Mesenchymal stem cell (in vitro differentiated cells and primary cell): ENCODE results near the gene DPP9.

Source experiments
- DNase-seq: peaks from one replicate; pipeline ENCODE4 v3.0.0-alpha.2; 2013
- H2AFZ ChIP-seq: one replicate; pipeline ENCODE4 v1.6.1; 2013; ENCODE audit warnings: low read depth, mild to moderate bottlenecking, control low read depth, inconsistent platforms, low read length, moderate library complexity
- H2AK5ac ChIP-seq: 2 replicates; pipeline ENCODE4 v1.6.1; 2013; ENCODE audit warnings: low read length, moderate library complexity, mild to moderate bottlenecking, inconsistent platforms; ENCODE audit not compliant: severe bottlenecking
- H2BK120ac ChIP-seq: one replicate; pipeline ENCODE4 v1.6.1; 2013; ENCODE audit warnings: low read depth, mild to moderate bottlenecking, inconsistent platforms, low read length, moderate library complexity
- H2BK12ac ChIP-seq, 2 experiments: one replicate each; pipeline ENCODE4 v1.6.1; 2013; ENCODE audit warnings: inconsistent platforms in 2 of 2, low read length in 2 of 2, mild to moderate bottlenecking in 2 of 2, moderate library complexity in 2 of 2, control low read depth in 1 of 2
- H2BK15ac ChIP-seq: one replicate; pipeline ENCODE4 v1.6.1; 2013; ENCODE audit warnings: mild to moderate bottlenecking, low read depth, inconsistent platforms; ENCODE audit not compliant: poor library complexity, severe bottlenecking
- H2BK5ac ChIP-seq: 2 replicates; pipeline ENCODE4 v1.6.1; 2013; ENCODE audit warnings: low read depth, mild to moderate bottlenecking, low read length, control low read depth, inconsistent platforms; ENCODE audit not compliant: poor library complexity, severe bottlenecking
- H3K14ac ChIP-seq, 2 experiments: one replicate each; pipeline ENCODE4 v1.6.1; 2013; ENCODE audit warnings: inconsistent platforms in 2 of 2, low read length in 2 of 2, control low read depth in 1 of 2, mild to moderate bottlenecking in 1 of 2, moderate library complexity in 1 of 2
- H3K18ac ChIP-seq, 2 experiments: one replicate each; pipeline ENCODE4 v1.6.1; 2013; ENCODE audit warnings: inconsistent platforms in 2 of 2, low read length in 2 of 2, control low read depth in 1 of 2, low read depth in 1 of 2, mild to moderate bottlenecking in 1 of 2
- H3K23ac ChIP-seq, 2 experiments: one replicate each; pipeline ENCODE4 v1.6.1; 2013; ENCODE audit warnings: inconsistent platforms in 2 of 2, low read length in 2 of 2, mild to moderate bottlenecking in 2 of 2, moderate library complexity in 2 of 2, control low read depth in 1 of 2
- H3K27ac ChIP-seq: 2 replicates; pipeline ENCODE4 v1.5.1; 2013; ENCODE audit warnings: mild to moderate bottlenecking, moderate library complexity, low read length, control low read depth, inconsistent platforms; ENCODE audit not compliant: poor library complexity, severe bottlenecking
- H3K27me3 ChIP-seq, 2 experiments: 2 replicates each; pipeline versions ENCODE4 v1.6.1 to v1.7.0; 2013; ENCODE audit warnings: low read length in 2 of 2, mild to moderate bottlenecking in 2 of 2, moderate library complexity in 2 of 2, control low read depth in 1 of 2, inconsistent platforms in 1 of 2; ENCODE audit not compliant: control insufficient read depth in 1 of 2, insufficient read depth in 1 of 2
- H3K36me3 ChIP-seq, 2 experiments: 2 replicates each; pipeline versions ENCODE4 v1.6.1 to v1.7.0; 2013; ENCODE audit warnings: low read length in 2 of 2, control low read depth in 1 of 2, inconsistent platforms in 1 of 2, low read depth in 1 of 2, mild to moderate bottlenecking in 1 of 2; ENCODE audit not compliant: insufficient read depth in 2 of 2, control insufficient read depth in 1 of 2
- H3K4ac ChIP-seq, 2 experiments: one replicate each; pipeline ENCODE4 v1.6.1; 2013; ENCODE audit warnings: inconsistent platforms in 2 of 2, low read length in 2 of 2, mild to moderate bottlenecking in 2 of 2, moderate library complexity in 2 of 2, control low read depth in 1 of 2, low read depth in 1 of 2
- H3K4me1 ChIP-seq: 2 replicates; pipeline ENCODE4 v1.6.1; 2013; ENCODE audit warnings: low read depth, low read length, control low read depth; ENCODE audit not compliant: control insufficient read depth, insufficient read depth
- H3K4me2 ChIP-seq: 2 replicates; pipeline ENCODE4 v1.6.1; 2013; ENCODE audit warnings: low read length, mild to moderate bottlenecking, inconsistent platforms; ENCODE audit not compliant: poor library complexity, severe bottlenecking
- H3K4me3 ChIP-seq, 2 experiments: 2 replicates each; pipeline versions ENCODE4 v1.5.1 to v1.7.0; 2013; ENCODE audit warnings: low read length in 2 of 2, mild to moderate bottlenecking in 2 of 2, control low read depth in 1 of 2, low read depth in 1 of 2; ENCODE audit not compliant: insufficient read depth in 1 of 2
- H3K79me1 ChIP-seq: replicated peaks from 2 replicates; pipeline ENCODE4 v1.6.1; 2013; ENCODE audit warnings: mild to moderate bottlenecking, control low read depth, low read length, inconsistent platforms; ENCODE audit not compliant: poor library complexity, severe bottlenecking
- H3K9ac ChIP-seq: 2 replicates; pipeline ENCODE4 v1.7.0; 2013; ENCODE audit warnings: mild to moderate bottlenecking, low read length, moderate library complexity
- H3K9me3 ChIP-seq: 2 replicates; pipeline ENCODE4 v1.7.0; 2013; ENCODE audit warnings: mild to moderate bottlenecking, low read length; ENCODE audit not compliant: control insufficient read depth
- H4K8ac ChIP-seq: one replicate; pipeline ENCODE4 v1.6.1; 2013; ENCODE audit warnings: inconsistent platforms, mild to moderate bottlenecking, low read length, moderate library complexity
- H4K91ac ChIP-seq: one replicate; pipeline ENCODE4 v1.6.1; 2013; ENCODE audit warnings: mild to moderate bottlenecking, low read length, inconsistent platforms
- WGBS: methylation state at CpG from one replicate; pipeline ENCODE4 v1.1.7; 2013; ENCODE audit warnings: mixed read lengths; 5-methylcytosine and 5-hydroxymethylcytosine counted together

The DPP9 gene

DNA sequence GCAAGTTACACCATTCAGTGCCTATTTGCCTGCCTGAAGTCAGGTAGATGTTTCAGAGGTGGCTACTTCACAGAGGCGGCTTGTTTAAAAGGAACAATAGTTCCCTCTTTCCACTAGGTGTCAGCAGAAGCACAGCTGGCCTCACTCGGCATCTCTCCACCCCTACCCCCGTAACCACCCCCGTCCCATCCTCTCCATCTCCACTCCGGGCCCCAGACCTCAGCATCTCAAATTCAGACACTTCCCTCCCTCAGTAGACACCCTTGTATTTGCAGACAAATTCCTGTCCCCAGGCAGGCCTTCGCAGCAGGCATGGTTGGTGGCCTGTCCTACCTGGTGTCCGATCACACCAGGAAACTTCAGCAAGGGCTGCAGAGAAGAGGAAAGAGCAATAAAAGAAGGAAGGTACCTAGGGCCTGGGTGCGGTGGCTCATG, 9.1 kb upstream of the DPP9 start:
- peaks cover 3 to 4% of the 10 kb centered on the region in 2 experiments for H3K27me3 ChIP-seq
- H4K91ac ChIP-seq, result no peak overlapping the region
- H2BK120ac ChIP-seq, result no peak overlapping the region
- no peak overlapping the region for H4K8ac ChIP-seq
- 19% methylated on average over 8 of the region's 8 CpGs for WGBS
- no peak overlapping the region for H2BK5ac ChIP-seq
- no peak overlapping the region for H3K4ac ChIP-seq
- peak; percentile 67 for DNase-seq
- no peak overlapping the region for H3K18ac ChIP-seq
- no peak overlapping the region for H2BK15ac ChIP-seq
- H3K9me3 ChIP-seq, result no peaks in the 10 kb centered on the region
- no peak overlapping the region for H2AFZ ChIP-seq
- no peak overlapping the region for H3K4me3 ChIP-seq
- peaks cover 2% of the 10 kb centered on the region for H3K4me1 ChIP-seq
- H3K36me3 ChIP-seq, result peaks cover 0 to 8% of the 10 kb centered on the region in 2 experiments
- no peaks in the 10 kb centered on the region for H3K79me1 ChIP-seq
- no peak overlapping the region for H3K14ac ChIP-seq
- no peak overlapping the region for H3K4me2 ChIP-seq
- no peak overlapping the region for H3K23ac ChIP-seq
- no peak overlapping the region for H2AK5ac ChIP-seq
- H3K9ac ChIP-seq, result peak overlapping the region; percentile 27
- no peak overlapping the region for H3K27ac ChIP-seq
- no peak overlapping the region for H2BK12ac ChIP-seq

DNA sequence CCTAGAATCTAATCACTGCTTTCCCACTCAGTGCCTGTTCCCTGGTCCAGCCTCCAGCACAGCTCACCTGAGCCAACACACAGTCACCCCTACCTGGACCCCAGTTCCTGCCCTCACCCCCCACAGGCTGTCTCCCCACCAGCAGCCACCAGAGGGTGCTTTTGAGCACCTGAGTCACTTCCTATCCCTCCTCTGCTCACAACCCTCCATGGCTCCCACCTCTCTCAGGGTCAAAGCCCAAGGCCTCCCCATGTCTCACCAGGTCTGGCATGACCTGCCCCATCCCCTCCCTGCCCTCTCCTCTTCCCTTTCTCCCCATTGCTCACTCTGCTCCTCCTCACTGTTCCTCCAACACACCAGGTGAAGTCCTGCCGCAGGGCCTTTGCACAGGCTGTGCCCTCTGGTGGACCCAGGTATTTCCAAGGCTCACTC, 7.1 kb upstream of the DPP9 start:
- peak; percentile 22 for DNase-seq
- no peak overlapping the region for H2AFZ ChIP-seq
- WGBS, result 100% methylated on average over 1 of the region's 1 CpG
- H3K27ac ChIP-seq, result no peak overlapping the region
- no peak overlapping the region for H3K4me2 ChIP-seq
- no peak overlapping the region for H2AK5ac ChIP-seq
- H3K79me1 ChIP-seq, result no peaks in the 10 kb centered on the region
- H3K14ac ChIP-seq, result no peak overlapping the region
- H3K4ac ChIP-seq, result no peak overlapping the region
- H3K23ac ChIP-seq, result no peak overlapping the region
- H3K18ac ChIP-seq, result no peak overlapping the region
- peaks cover 0 to 8% of the 10 kb centered on the region in 2 experiments for H3K36me3 ChIP-seq
- H3K27me3 ChIP-seq, result peaks cover 0 to 3% of the 10 kb centered on the region in 2 experiments
- no peak overlapping the region for H4K91ac ChIP-seq
- no peaks in the 10 kb centered on the region for H3K9me3 ChIP-seq
- no peak overlapping the region for H2BK15ac ChIP-seq
- H3K4me3 ChIP-seq, result no peak overlapping the region
- no peak overlapping the region for H3K9ac ChIP-seq
- H2BK120ac ChIP-seq, result no peak overlapping the region
- peaks cover 2% of the 10 kb centered on the region for H3K4me1 ChIP-seq
- H2BK12ac ChIP-seq, result no peak overlapping the region
- H2BK5ac ChIP-seq, result no peak overlapping the region
- H4K8ac ChIP-seq, result no peak overlapping the region

DNA sequence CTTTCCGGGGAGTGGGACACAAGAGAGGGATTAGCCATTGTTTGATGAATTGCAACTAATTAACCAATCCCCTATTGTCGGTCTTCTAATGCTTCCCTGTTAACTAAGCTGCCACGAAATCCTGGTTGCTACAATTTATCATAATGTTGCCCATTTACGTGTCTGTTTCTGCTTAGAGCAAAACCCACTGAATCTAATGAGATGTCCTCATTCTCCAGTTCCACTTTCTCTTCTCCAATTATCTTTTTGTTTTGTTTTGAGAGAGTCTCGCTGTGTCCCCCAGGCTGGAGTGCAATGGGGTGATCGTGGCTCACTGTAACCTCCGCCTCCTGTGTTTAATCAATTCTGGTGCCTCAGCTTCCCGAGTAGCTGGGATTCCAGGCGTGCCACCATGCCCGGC, 5.2 kb upstream of the DPP9 start:
- H3K9me3 ChIP-seq, result no peaks in the 10 kb centered on the region
- no peak overlapping the region for H2BK12ac ChIP-seq
- no peaks in the 10 kb centered on the region for H3K79me1 ChIP-seq
- no peak overlapping the region for H2AFZ ChIP-seq
- H3K36me3 ChIP-seq, result peaks cover 0 to 8% of the 10 kb centered on the region in 2 experiments
- H3K27ac ChIP-seq, result no peak overlapping the region
- H2AK5ac ChIP-seq, result no peak overlapping the region
- no peak overlapping the region for H3K4me2 ChIP-seq
- H3K18ac ChIP-seq, result no peak overlapping the region
- H3K4me1 ChIP-seq, result peaks cover 5% of the 10 kb centered on the region
- H3K14ac ChIP-seq, result no peak overlapping the region
- no peak overlapping the region for H2BK120ac ChIP-seq
- H3K4me3 ChIP-seq, result no peak overlapping the region
- no peaks in the 10 kb centered on the region for H3K27me3 ChIP-seq
- no peak overlapping the region for H2BK5ac ChIP-seq
- no peak overlapping the region for H4K8ac ChIP-seq
- no peak overlapping the region for H3K4ac ChIP-seq
- no peak overlapping the region for H3K9ac ChIP-seq
- H2BK15ac ChIP-seq, result no peak overlapping the region
- no peak for DNase-seq
- no peak overlapping the region for H4K91ac ChIP-seq
- 88% methylated on average over 10 of the region's 10 CpGs for WGBS
- no peak overlapping the region for H3K23ac ChIP-seq

DNA sequence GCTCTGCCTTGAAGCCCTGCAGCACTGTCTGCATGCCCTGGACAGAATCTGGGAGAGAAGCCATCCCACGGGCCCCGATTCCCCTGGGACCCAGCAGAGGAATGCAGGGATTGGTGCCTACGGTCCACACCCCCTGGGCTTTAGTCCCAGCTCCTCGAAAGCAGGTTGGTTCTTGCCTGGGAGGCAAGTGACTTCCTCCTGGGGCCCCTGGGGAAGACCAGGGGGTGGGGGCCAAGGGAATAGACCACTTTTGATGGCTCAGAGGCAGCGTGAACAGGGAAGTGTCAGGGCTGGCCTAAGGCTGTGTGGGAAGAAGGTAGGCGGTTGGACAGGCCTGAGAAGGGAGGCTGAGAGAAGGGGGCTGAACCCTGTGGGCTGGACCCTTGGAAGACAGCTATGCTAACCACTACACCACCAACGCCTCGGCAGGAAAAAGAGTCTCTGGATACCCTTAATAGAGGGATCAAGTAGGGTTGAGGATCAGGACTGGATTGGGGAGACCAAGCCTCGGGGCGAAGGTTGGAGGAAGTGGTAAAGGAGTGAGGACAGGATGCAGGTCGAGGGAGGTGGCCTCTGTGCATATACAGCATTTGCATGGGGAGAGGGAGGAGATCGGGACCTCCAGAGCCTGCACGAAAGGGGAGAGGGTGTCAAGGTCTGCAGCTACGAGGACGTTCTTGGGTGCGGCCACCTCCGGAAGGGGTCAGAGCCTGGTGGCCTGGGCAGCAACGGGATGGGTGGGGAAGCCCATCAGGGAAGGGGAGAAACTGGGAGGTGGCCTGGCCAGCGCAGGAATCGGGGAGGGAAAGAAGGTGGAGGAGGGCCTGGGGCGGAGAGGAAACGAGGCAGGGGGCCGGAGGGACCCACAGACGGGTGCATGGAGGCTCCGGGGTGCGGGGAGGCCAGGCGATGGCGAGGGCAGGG, 709 bp downstream of the DPP9 start:
- Histone ChIP-seq H2BK12ac (peak overlapping the region; percentile 51 to 54), H2BK15ac (peak overlapping the region; percentile 55), H2AK5ac (peak overlapping the region; percentile 26), H3K4me3 (peak overlapping the region; percentile 89), H3K27ac (peak overlapping the region; percentile 87), H3K27me3 (no peaks in the 10 kb centered on the region), H2BK5ac (peak overlapping the region; percentile 71), H3K18ac (peak overlapping the region; percentile 97), H4K91ac (peak overlapping the region; percentile 77), H4K8ac (peak overlapping the region; percentile 74), H3K23ac (peak overlapping the region in 1 of 2 experiments; percentile 90), H3K36me3 (peaks cover 31 to 34% of the 10 kb centered on the region in 2 experiments), H3K9me3 (no peaks in the 10 kb centered on the region), H3K4me2 (peak overlapping the region; percentile 70), H3K9ac (peak overlapping the region; percentile 96), H3K4me1 (peaks cover 37% of the 10 kb centered on the region), H3K4ac (peak overlapping the region; percentile 93 to 95), H2AFZ (peak overlapping the region; percentile 96), H3K79me1 (peaks cover 3% of the 10 kb centered on the region), H2BK120ac (peak overlapping the region; percentile 27), H3K14ac (peak overlapping the region in 1 of 2 experiments; percentile 96)
- peak; percentile 37 for DNase-seq
- 10% methylated on average over 27 of the region's 28 CpGs for WGBS
